Suprapubic skin (tissue), 4 donors: Measurements from ENCODE around the gene ANKRD9.

Source experiments
- EP300 ChIP-seq: sonication (generic); formaldehyde crosslinking; IDR thresholded peaks from one replicate; pipeline ENCODE4 v1.6.1; 2017; ENCODE audit warnings: antibody characterized with exemption
- POLR2A ChIP-seq, 2 donors: fragments of 450-650 bp; IDR thresholded peaks; one replicate each; pipeline ENCODE4 v1.6.1; 2017; ENCODE audit warnings: antibody characterized with exemption in 2 of 2, mild to moderate bottlenecking in 2 of 2, moderate library complexity in 2 of 2
- POLR2AphosphoS5 ChIP-seq, 3 donors: sonication (generic); formaldehyde crosslinking; IDR thresholded peaks; one replicate each; pipeline ENCODE4 v1.6.1; 2017; ENCODE audit warnings: antibody characterized with exemption in 3 of 3
- TF ChIP-seq, protein P1 (sequence below), 2 donors: fragments of 200-600 bp in 1 of 2; fragments of 450-650 bp in 1 of 2; sonication (generic) in 1 of 2; IDR thresholded peaks; one replicate each; pipeline ENCODE4 v1.5.1; 2016 to 2019; ENCODE audit warnings: antibody characterized with exemption in 2 of 2, mild to moderate bottlenecking in 1 of 2, moderate library complexity in 1 of 2

- TF ChIP-seq, protein P1, sequence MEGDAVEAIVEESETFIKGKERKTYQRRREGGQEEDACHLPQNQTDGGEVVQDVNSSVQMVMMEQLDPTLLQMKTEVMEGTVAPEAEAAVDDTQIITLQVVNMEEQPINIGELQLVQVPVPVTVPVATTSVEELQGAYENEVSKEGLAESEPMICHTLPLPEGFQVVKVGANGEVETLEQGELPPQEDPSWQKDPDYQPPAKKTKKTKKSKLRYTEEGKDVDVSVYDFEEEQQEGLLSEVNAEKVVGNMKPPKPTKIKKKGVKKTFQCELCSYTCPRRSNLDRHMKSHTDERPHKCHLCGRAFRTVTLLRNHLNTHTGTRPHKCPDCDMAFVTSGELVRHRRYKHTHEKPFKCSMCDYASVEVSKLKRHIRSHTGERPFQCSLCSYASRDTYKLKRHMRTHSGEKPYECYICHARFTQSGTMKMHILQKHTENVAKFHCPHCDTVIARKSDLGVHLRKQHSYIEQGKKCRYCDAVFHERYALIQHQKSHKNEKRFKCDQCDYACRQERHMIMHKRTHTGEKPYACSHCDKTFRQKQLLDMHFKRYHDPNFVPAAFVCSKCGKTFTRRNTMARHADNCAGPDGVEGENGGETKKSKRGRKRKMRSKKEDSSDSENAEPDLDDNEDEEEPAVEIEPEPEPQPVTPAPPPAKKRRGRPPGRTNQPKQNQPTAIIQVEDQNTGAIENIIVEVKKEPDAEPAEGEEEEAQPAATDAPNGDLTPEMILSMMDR (IDR thresholded peaks at IDR 0.05) = no peak
- TF ChIP-seq POLR2AphosphoS5 (IDR thresholded peaks at IDR 0.05) = no peak
- TF ChIP-seq POLR2A (IDR thresholded peaks at IDR 0.05) = no peak
- no peak for TF ChIP-seq EP300
Observed at GRCh38 chr14:102464846-102465341, 44.7 kb downstream of the ANKRD9 start.
